ENCODE measurements around the gene COG1.
A peak's percentile ranks its signal among the peaks of the same experiment; 100 is the strongest.

Gene COG1

DNA sequence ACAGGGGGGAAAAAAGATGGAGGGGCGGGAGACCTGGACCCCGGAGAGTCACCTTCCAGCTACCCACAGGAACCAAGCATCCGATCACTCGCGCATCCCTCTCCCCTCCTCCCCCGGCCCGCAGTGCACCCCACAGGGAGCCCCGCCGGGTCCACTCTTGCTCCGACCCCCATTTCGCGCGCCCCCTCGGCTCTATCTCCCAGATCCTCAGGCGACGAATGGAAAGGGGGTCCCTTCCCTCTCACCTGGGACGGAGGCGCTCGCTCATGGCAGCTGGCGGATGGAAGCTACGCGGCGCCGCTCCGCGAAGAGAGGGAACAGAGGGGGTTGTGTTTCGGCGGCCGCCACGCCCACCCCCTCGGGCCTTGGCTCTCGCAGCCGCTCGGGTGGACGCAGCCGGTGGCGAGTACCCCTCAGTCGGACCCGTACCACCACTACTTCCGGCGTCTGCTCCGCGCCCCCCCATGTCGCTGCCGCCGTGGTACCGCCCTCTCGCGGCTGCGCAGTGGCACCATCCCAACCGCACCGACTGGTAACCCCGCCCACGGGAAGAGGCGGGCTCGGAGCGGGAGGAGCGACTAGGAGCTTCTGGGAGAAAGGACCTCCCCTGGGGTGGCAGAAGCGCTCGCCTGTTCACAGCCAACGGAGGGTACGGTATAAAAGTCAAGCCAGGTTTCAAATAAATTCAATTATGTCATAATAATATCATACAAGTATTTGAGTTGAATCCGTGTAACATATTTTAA is 39.2 kb downstream of the COG1 start:
- DNase-seq = peak; percentile 97 to 98

- peak; percentile 42 to 43 for DNase-seq
Observed at GRCh38 chr17:73232587-73233373, 39.9 kb downstream of the COG1 start.

DNA sequence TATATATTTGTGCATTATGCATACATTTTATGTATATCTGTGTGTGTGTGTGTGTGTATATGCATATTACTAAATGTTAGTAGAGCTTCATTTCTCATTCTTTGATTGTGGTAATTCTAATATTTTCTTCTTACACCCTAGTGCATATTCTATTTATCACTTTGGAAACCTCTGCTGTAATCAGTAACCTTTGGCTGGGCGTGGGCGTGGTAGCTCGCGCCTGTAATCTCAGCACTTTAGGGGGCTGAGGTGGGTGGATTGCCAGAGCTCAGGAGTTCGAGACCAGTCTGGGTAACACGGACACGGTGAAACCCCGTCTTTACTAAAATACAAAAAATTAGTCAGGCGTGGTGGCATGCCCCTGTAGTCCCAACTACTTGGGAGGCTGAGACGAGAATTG is 41.9 kb downstream of the COG1 start:
- no peak for DNase-seq

DNA sequence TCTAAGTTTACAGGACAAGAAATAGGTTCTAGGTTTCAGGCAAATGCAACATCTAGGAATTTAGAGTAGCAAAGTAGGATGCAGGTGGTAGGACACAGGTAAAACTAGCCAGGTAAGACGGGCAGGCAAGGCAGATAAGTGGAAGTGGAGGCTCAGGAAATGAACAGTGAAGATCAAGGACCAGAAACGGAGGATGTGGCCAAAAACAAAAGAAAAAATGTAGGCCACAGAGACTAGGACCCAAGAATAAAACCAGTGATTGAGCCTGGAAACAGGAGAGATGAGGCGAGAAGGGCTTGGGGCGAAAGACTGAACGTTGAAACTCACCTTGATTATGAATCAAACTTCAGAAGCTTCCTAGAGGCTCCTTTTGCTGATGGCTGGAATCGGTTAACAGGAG is 44.9 kb downstream of the COG1 start:
- no peak for DNase-seq

- DNase-seq = no peak
Observed at GRCh38 chr17:73240561-73240960, 47.7 kb downstream of the COG1 start.

- DNase-seq = no peak
Observed at GRCh38 chr17:73247726-73248125, 54.9 kb downstream of the COG1 start.

DNA sequence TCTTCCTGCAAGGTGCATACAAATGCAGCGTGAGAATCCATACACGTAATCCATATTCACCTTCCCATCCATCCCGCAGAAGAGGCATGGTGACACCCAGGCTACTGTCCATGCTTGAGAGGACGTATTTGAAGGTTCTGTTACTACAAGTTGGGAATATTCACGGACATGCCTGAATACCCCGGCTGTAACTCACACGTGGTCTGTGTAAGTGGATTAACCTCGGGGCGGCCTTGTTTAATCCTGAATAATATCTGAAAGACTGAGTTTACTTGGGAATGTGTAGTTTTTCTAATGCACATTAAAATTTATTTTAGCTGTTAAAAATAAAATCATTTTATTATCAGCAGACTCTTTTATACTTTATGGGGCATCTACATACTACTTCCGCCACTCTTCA is 55.7 kb downstream of the COG1 start:
- DNase-seq = no peak

DNA sequence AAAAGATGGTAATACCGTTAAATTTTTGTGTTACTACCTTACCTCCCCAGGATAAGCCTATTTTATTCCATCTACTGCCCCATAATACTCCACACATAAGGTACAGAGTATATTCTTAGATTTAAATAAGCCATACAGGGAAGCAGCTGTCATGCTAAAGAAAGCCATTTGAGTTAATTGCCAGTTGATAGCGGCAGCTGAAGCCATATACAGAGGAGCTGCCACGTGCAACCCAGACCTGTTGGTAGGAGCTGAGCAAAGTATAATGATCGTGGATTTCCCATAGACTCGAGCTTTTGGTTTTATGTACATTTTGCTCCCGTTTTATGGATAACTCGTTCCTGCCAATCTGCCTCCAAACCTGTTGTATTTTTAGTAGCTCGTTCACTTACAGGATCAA is 56.8 kb downstream of the COG1 start:
- DNase-seq = no peak

DNA sequence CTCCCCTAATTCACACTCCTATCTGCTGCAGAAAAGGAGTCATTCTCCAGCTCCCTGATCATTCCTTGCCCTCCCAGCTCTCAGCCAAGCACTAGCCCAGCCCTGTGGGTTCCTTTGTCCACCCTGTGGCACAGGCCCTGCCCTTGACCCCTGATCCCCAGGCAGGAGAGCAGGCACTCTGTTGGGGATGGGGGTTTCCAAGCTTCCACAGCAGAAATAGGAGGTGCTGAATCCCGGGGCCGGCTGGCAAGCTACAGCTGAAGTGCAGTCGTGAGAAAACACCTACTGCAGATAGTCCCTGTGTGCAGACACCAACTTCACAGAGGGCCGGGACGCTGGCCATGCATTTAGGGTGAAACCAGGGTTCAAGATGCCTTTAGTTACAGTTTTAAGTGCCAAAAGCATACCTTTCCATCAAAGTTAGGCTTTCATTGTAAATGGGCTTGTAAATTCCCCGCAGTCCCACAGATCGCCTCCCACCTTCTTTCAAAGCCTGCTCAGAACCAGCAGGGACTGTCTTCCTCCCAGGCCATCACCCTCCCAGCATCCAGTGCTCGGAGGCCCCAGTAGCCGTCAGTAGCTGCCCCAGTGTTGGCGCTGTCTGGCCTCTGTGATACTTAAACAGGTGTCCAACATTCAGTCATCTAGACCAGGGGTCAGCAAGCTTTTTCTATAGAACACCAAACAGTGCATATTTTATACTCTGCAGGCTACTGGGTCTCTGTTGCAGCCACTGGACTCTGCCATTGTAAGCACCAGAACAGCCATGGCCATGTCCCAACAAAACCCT is 58.2 kb downstream of the COG1 start:
- DNase-seq = no peak

DNA sequence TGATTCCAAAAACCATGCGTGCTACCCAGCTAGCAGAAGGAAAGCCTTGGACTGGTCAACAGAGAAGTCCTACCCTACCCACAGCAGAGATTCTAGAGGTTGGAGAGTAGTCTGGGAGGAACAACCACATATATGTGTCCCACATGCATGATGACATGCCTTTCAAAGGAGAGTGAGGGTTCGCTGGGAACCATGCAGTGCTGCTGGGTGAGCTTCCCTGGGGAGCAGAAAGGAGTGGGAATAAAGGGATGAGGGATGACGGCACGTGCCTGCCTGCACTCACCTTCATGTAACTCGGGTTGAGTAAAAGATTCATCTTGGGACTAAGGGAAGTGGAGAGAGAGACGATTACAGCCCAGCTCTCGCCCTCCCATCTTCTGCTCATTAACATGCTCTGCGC is 59.0 kb downstream of the COG1 start:
- DNase-seq = no peak

- DNase-seq = peak; percentile 66 to 69
Observed at GRCh38 chr17:73255671-73256181, 62.9 kb downstream of the COG1 start.

DNA sequence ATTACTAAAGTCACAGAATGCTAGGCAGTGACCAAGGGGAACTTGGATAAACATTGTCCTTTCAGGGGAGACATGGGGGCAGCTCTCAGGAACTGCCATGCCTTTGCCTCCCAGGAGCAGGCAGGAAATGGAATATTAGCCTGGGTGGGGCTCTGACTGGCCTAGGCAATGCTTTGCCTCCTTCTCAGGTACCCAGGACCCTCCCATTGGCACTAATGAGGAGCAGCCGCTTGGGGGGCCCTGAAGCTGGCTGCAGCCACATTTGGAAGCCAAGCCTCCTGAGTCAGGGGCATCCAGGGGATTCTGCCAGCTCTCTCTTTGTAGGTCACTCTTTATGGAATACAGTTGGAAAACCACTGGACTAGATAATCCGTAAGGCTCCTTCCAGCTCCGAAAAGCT is 63.4 kb downstream of the COG1 start:
- DNase-seq = no peak

DNA sequence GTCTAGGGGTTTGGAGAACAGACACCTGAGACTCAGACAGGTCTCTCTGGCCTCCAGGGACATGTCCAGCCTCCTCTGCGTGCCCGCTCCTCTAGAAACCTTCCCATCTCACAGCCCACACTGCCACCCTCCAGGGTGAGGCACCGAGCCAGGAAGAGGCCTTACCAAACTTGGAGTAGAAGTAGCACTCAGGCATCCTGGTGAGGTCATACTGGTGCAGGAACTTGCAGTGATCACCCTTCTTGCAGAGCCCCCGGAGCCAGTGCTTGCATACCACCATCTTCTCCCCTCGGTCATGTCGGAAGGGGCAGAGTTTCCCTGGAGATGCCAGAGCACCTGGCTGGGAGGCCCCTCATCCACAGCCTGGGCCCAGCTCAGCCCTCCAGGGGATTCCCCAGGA is 64.7 kb downstream of the COG1 start:
- DNase-seq = no peak

Measured in stimulated activated CD4-positive, alpha-beta T cell treated with anti-CD3 and anti-CD28 coated beads, Interleukin-2, amount 100 ng/mL, for 24 hours (primary cell).